ENCODE data around the gene TMEM161A. TPM values are rescaled to one million over a fixed set of nuclear protein-coding genes. Genes with fewer than 3 reads are reported as not detected.
A peak's percentile ranks its signal among the peaks of the same experiment; 100 is the strongest.

The TMEM161A gene
- total and polyA plus RNA-seq, 2 of the 13 experiments (the other 11 are each of a cell fraction or from before 2014, with no cell fraction given) = 25.9 to 31.4 TPM

- TF ChIP-seq ZNF770 (CRISPR knock-in tag; IDR thresholded peaks at IDR 0.05) = peak; percentile 88; the same call in 1 of the 2 replicates
- no peak for TF ChIP-seq ZBTB10 (CRISPR knock-in tag; IDR thresholded peaks at IDR 0.05; ENCODE audit: borderline replicate concordance)
- TF ChIP-seq THYN1 (CRISPR knock-in tag; IDR thresholded peaks at IDR 0.05; ENCODE audit: borderline replicate concordance, low read depth) = no peak
- 0 out of 2 replicates have a peak, but pooled peaks have one; percentile 17 for TF ChIP-seq AHDC1 (CRISPR knock-in tag; IDR thresholded peaks at IDR 0.05; ENCODE audit: borderline replicate concordance)
- TF ChIP-seq BRF2 (CRISPR knock-in tag; IDR thresholded peaks at IDR 0.05) = no peak
- TF ChIP-seq ZBTB7A (CRISPR knock-in tag; IDR thresholded peaks at IDR 0.05) = no peak
- TF ChIP-seq ZBTB34 (CRISPR knock-in tag; IDR thresholded peaks at IDR 0.05) = no peak
- TF ChIP-seq ZKSCAN8 (CRISPR knock-in tag; IDR thresholded peaks at IDR 0.05; ENCODE audit: borderline replicate concordance) = no peak
- peak; percentile 55 for TF ChIP-seq ZNF292 (CRISPR knock-in tag; IDR thresholded peaks at IDR 0.05; ENCODE audit: borderline replicate concordance, low read depth)
- TF ChIP-seq NR1H2 (CRISPR knock-in tag; IDR thresholded peaks at IDR 0.05; ENCODE audit: borderline replicate concordance, low read depth) = no peak
- 0 out of 2 replicates have a peak, but pooled peaks have one; percentile 33 for TF ChIP-seq ZSCAN25 (CRISPR knock-in tag; IDR thresholded peaks at IDR 0.05)
- no peak for TF ChIP-seq ZNF329 (CRISPR knock-in tag; IDR thresholded peaks at IDR 0.05; ENCODE audit: low read depth)
- TF ChIP-seq ZKSCAN1 (IDR thresholded peaks at IDR 0.05; ENCODE audit: low read length) = no peak
- no peak for TF ChIP-seq DBP (CRISPR knock-in tag; IDR thresholded peaks at IDR 0.05; ENCODE audit: not compliant biosample characterization)
- TF ChIP-seq HES4 (CRISPR knock-in tag; IDR thresholded peaks at IDR 0.05; ENCODE audit: borderline replicate concordance) = no peak
Observed at GRCh38 chr19:19094513-19094912, 43.8 kb downstream of the TMEM161A start (continued).
